ENCODE data around the gene PLXNA2. TPM values are rescaled to one million over a fixed set of nuclear protein-coding genes. Genes with fewer than 3 reads are reported as not detected.
A peak's percentile ranks its signal among the peaks of the same experiment; 100 is the strongest.

PLXNA2 gene
- total and polyA plus RNA-seq, 11 donors: 9.2 to 28.2 (median 18.0) TPM

- 54 to 74% (median 59%) methylated on average over 9 to 11 of the region's 11 CpGs for WGBS, 4 donors
- H3K4me3 ChIP-seq: no peak overlapping the region
- TF ChIP-seq POLR2A (IDR thresholded peaks at IDR 0.05): no peak
- no peaks in the 10 kb centered on the region for H3K9me3 ChIP-seq
- DNase-seq (peak in 4 of 5 donors; percentile 41 to 65 (median 56)), ATAC-seq (peak; percentile 39 to 76 (median 64))
- H3K36me3 ChIP-seq: peaks cover 0 to 24% (median 14%) of the 10 kb centered on the region in 9 donors
- peaks cover 0 to 44% (median 19%) of the 10 kb centered on the region in 12 donors for H3K4me1 ChIP-seq
- H3K27me3 ChIP-seq: no peaks in the 10 kb centered on the region
- intact Hi-C loops (cut with DNase I): no loop called here
- H3K27ac ChIP-seq: peak overlapping the region in 2 of 12 donors; percentile 22 to 49
Observed at GRCh38 chr1:208101661-208102431, 142.3 kb downstream of the PLXNA2 start.

DNA sequence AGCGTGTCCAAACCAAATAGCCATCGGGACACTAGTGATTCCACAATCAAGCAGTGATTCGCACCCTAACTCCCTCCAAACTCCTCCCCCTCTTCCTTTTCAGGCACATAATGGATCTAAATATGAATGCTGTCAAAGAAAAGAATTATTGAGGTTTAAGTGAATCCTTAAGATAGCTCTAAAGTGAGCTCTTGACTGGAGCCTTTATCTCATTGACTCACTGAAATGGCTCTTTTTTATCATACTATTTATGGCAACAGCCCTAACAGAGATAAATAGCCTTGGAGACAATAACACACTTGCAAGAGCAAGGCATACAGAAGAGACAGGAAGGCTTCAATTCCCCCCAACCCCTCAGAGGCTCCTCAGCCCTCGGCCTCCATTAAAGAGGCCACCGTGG lies 143.3 kb downstream of the PLXNA2 start:
- Histone ChIP-seq H3K4me3 (no peak overlapping the region), H3K27me3 (no peaks in the 10 kb centered on the region), H3K4me1 (peaks cover 0 to 42% (median 19%) of the 10 kb centered on the region in 12 donors), H3K36me3 (peaks cover 0 to 34% (median 23%) of the 10 kb centered on the region in 9 donors), H3K27ac (peak overlapping the region in 2 of 12 donors; percentile 22 to 49), H3K9me3 (no peaks in the 10 kb centered on the region)
- TF ChIP-seq CTCF (IDR thresholded peaks at IDR 0.05) (no peak), POLR2A (IDR thresholded peaks at IDR 0.05) (no peak)
- WGBS, 4 donors: 39 to 43% (median 40%) methylated on average over 5 of the region's 5 CpGs
- no peak for DNase-seq
- ATAC-seq: peak; percentile 4 to 36 (median 30)
- intact Hi-C loops (cut with DNase I): no loop called here

- WGBS, 4 donors: 71 to 75% (median 72%) methylated on average over 4 of the region's 4 CpGs
- ATAC-seq: no peak
- Histone ChIP-seq H3K4me3 (no peak overlapping the region), H3K36me3 (peaks cover 0 to 42% (median 31%) of the 10 kb centered on the region in 9 donors), H3K9me3 (no peaks in the 10 kb centered on the region), H3K27me3 (no peaks in the 10 kb centered on the region), H3K27ac (no peak overlapping the region), H3K4me1 (peaks cover 0 to 42% (median 19%) of the 10 kb centered on the region in 12 donors)
- intact Hi-C loops (cut with DNase I): no loop called here
- no peak for DNase-seq
- no peak for TF ChIP-seq POLR2A (IDR thresholded peaks at IDR 0.05)
- no peak for TF ChIP-seq CTCF (IDR thresholded peaks at IDR 0.05)
Observed at GRCh38 chr1:208100106-208100505, 144.1 kb downstream of the PLXNA2 start.

GRCh38 chr1:208098773-208099172 lies 145.4 kb downstream of the PLXNA2 start:
- no peak for ATAC-seq
- no peak overlapping the region for H3K4me3 ChIP-seq
- no peak for TF ChIP-seq CTCF (IDR thresholded peaks at IDR 0.05)
- TF ChIP-seq POLR2A (IDR thresholded peaks at IDR 0.05): no peak
- intact Hi-C loops (cut with DNase I): loop anchor here in 2 of 10 donors (5.0 to 10.0 kb wide), 2 partner anchors 74 to 76 kb away; no protein-coding TSS in a partner anchor
- H3K27me3 ChIP-seq: no peaks in the 10 kb centered on the region
- peaks cover 0 to 54% (median 36%) of the 10 kb centered on the region in 9 donors for H3K36me3 ChIP-seq
- DNase-seq: no peak
- no peaks in the 10 kb centered on the region for H3K9me3 ChIP-seq
- H3K27ac ChIP-seq: no peak overlapping the region
- 91 to 95% (median 94%) methylated on average over 7 of the region's 7 CpGs for WGBS, 4 donors
- peaks cover 0 to 33% (median 19%) of the 10 kb centered on the region in 12 donors for H3K4me1 ChIP-seq
